GM12878 (cell line): ENCODE results near the gene KCNQ1. TPM values are rescaled to one million over a fixed set of nuclear protein-coding genes. Genes with fewer than 3 reads are reported as not detected.

Source experiments
- ATAC-seq: fragments of 200-7000 bp; cut with Tn5 transposase; 3 replicates; pipeline ENCODE4 v1.9.1; 2020; ENCODE audit warnings: mild to moderate bottlenecking, moderate library complexity
- BruUV-seq: library from RNA; stranded (reverse); fragments of 400-500 nt; replicated peaks from 2 replicates; lab custom pipeline; 2021; lab: Mats Ljungman, UMichigan
- CTCF ChIA-PET: fragments of 300-600 bp; sonication (Branson Sonifier 250); formaldehyde crosslinking; extraction: SDS; loops from one replicate; lab custom pipeline; 2021; ENCODE audit warnings: inconsistent platforms; lab: Yijun Ruan, JAX
- POLR2A ChIA-PET: fragments of 350-600 bp; formaldehyde crosslinking; extraction: SDS; loops from one replicate; lab custom pipeline; 2021; ENCODE audit warnings: inconsistent platforms; lab: Charles Lee
- RAD21 ChIA-PET: fragments of 300-600 bp; sonication (Branson Sonifier 250); formaldehyde crosslinking; loops from one replicate; lab custom pipeline; 2023; ENCODE audit warnings: antibody characterized with exemption; ENCODE audit not compliant: unreplicated experiment; lab: Charles Lee
- SMC1A ChIA-PET: fragments of 300-600 bp; sonication (Branson Sonifier 250); formaldehyde crosslinking; loops from one replicate; lab custom pipeline; 2023; ENCODE audit not compliant: unreplicated experiment, uncharacterized antibody; lab: Charles Lee
- DNase-seq: peaks from one replicate; pipeline ENCODE4 v3.0.0-alpha.2; 2011; ENCODE audit warnings: low read depth, low spot score
- FAIRE-seq: peaks from 3 replicates; lab custom pipeline; 2011; peaks lifted over from hg19 to GRCh38; lab: Jason Lieb, UNC
- H2AFZ ChIP-seq: 2 replicates; pipeline ENCODE4 v1.6.0; 2011; ENCODE audit warnings: low read depth, low read length, control low read depth; ENCODE audit not compliant: control insufficient read depth
- H3K27ac ChIP-seq: 2 replicates; pipeline ENCODE4 v1.5.1; 2011; ENCODE audit warnings: control low read depth; ENCODE audit not compliant: control insufficient read depth, insufficient read depth
- H3K27me3 ChIP-seq, 2 experiments: replicated peaks in 1 of 2; 2 replicates each; pipeline versions ENCODE4 v1.6.0 to v1.6.1; 2011; ENCODE audit warnings: low read length in 1 of 2; ENCODE audit not compliant: control insufficient read depth in 2 of 2, insufficient read depth in 2 of 2
- H3K36me3 ChIP-seq, 2 experiments: 2 replicates each; pipeline ENCODE4 v1.5.1; 2011; ENCODE audit warnings: low read length in 1 of 2; ENCODE audit not compliant: control insufficient read depth in 2 of 2, insufficient read depth in 2 of 2
- H3K4me1 ChIP-seq: 2 replicates; pipeline ENCODE4 v1.6.1; 2011; ENCODE audit warnings: mild to moderate bottlenecking, low read length, moderate library complexity, mixed read lengths; ENCODE audit not compliant: control insufficient read depth, insufficient read depth
- H3K4me2 ChIP-seq: 2 replicates; pipeline ENCODE4 v1.6.0; 2011; ENCODE audit warnings: control low read depth; ENCODE audit not compliant: control insufficient read depth, insufficient read depth
- H3K4me3 ChIP-seq: fragments of 200-600 bp; sonication (generic); 2 replicates; pipeline ENCODE4 v1.5.1; 2016
- H3K79me2 ChIP-seq: 2 replicates; pipeline ENCODE4 v1.6.0; 2011; ENCODE audit warnings: low read length; ENCODE audit not compliant: control insufficient read depth, insufficient read depth
- H3K9ac ChIP-seq: 2 replicates; pipeline ENCODE4 v1.8.0; 2011; ENCODE audit warnings: low read length, control low read depth, mixed read lengths; ENCODE audit not compliant: control insufficient read depth, insufficient read depth
- H3K9me3 ChIP-seq: replicated peaks from 3 replicates; pipeline ENCODE4 v1.5.1; 2011; ENCODE audit warnings: mild to moderate bottlenecking, low read length; ENCODE audit not compliant: control insufficient read depth, insufficient read depth
- H4K20me1 ChIP-seq: 2 replicates; pipeline ENCODE4 v1.6.0; 2011; ENCODE audit not compliant: control insufficient read depth, insufficient read depth
- BCLAF1 ChIP-seq: fragments of 450-650 bp; IDR thresholded peaks from 2 replicates; pipeline ENCODE4 v1.6.1; 2017; ENCODE audit warnings: antibody characterized with exemption, mild to moderate bottlenecking, moderate library complexity
- CREM ChIP-seq: IDR thresholded peaks from 2 replicates; pipeline ENCODE4 v1.6.1; 2014; ENCODE audit warnings: antibody characterized with exemption, low read depth
- CTCF ChIP-seq, 3 experiments: IDR thresholded peaks in 2 of 3; conservative IDR thresholded peaks in 1 of 3; 2 replicates each; pipeline ENCODE4 v1.5.1; 2011; ENCODE audit warnings: low read depth in 3 of 3, low read length in 3 of 3, mild to moderate bottlenecking in 3 of 3, control low read depth in 2 of 3, moderate library complexity in 2 of 3, inconsistent platforms in 1 of 3, mixed read lengths in 1 of 3; ENCODE audit not compliant: control insufficient read depth in 2 of 3, insufficient read depth in 1 of 3; ENCODE audit errors: extremely low read depth in 1 of 3
- WGBS: methylation state at CpG from one replicate; pipeline ENCODE4 v1.1.6; 2016; ENCODE audit warnings: low lambda C conversion rate; ENCODE audit not compliant: insufficient replicate concordance, insufficient coverage; ENCODE audit errors: missing lambda C conversion rate; 5-methylcytosine and 5-hydroxymethylcytosine counted together
- in situ Hi-C: fragments of 300-500 bp; cut with MboI; formaldehyde crosslinking; loops from 9 replicates; pipeline ENCODE4 v1.14.3; 2018; ENCODE audit warnings: mixed read lengths
- intact Hi-C: fragments of 100-400 bp; cut with micrococcal nuclease; formaldehyde crosslinking; loops from one replicate; pipeline ENCODE4 v1.14.2; 2022; ENCODE audit not compliant: unreplicated experiment
- polyA plus RNA-seq, 11 experiments: library from polyadenylated mRNA; depleted of rRNA in 4 of 11; unstranded in 6 of 11; stranded (reverse) in 5 of 11; fragments of >200 nt; fragmentation: Nextera tagmentation in 4 of 11; fragmentation: Illumina TruSeq in 1 of 11; extraction: Ambion mirVana in 4 of 11; extraction: Trizol in 1 of 11; gene quantifications; 1 replicate in 1 of 11; 2 replicates in 10 of 11; pipeline versions ENCODE4 v1.2.1 to v1.2.3, GENCODE V29; 2011 to 2016; ENCODE audit warnings: inconsistent platforms in 2 of 11, missing spikeins in 2 of 11, low read depth in 1 of 11
- total RNA-seq, 4 experiments: library from RNA; depleted of rRNA in 3 of 4; stranded (reverse); fragments of >200 nt in 3 of 4; fragmentation: Illumina TruSeq in 1 of 4; extraction: Trizol in 1 of 4; gene quantifications; 2 replicates each; pipeline versions ENCODE4 v1.2.1 to v1.2.3, GENCODE V29; 2013 to 2021

KCNQ1 gene
- total and polyA plus RNA-seq, 10 of the 15 experiments (the other 5 are each of a cell fraction or from before 2014, with no cell fraction given): 0.03 to 0.15 (median 0.12) TPM; not detected in 7

GRCh38 chr11:2467695-2468055, 22.9 kb downstream of the KCNQ1 start:
- H3K4me1 ChIP-seq: peaks cover 10% of the 10 kb centered on the region; the same call in 1 of the 2 replicates
- in situ Hi-C loops (loop anchor here (5.0 kb wide), 1 partner anchor 50 kb away; no protein-coding TSS in a partner anchor), intact Hi-C loops (loop anchor here (2.0 kb wide), 1 partner anchor 21 kb away; no protein-coding TSS in a partner anchor)
- H3K36me3 ChIP-seq: no peaks in the 10 kb centered on the region
- H3K27me3 ChIP-seq: no peaks in the 10 kb centered on the region; a peak in 1 of 4 replicates
- H3K4me2 ChIP-seq: no peak overlapping the region
- ATAC-seq: no peak
- RAD21 ChIA-PET: no interaction called here
- no peak for TF ChIP-seq BCLAF1
- TF ChIP-seq CTCF (IDR thresholded peaks at IDR 0.05 in 2 of 3, conservative IDR thresholded peaks at IDR 0.05 in 1 of 3; ENCODE audit: control insufficient read depth in 2 of 3, extremely low read depth in 1 of 3, insufficient read depth in 1 of 3, low read depth in 3 of 3, low read length in 3 of 3): no peak
- TF ChIP-seq CREM: no peak
- H3K4me3 ChIP-seq: no peak overlapping the region
- H3K9me3 ChIP-seq: no peaks in the 10 kb centered on the region
- H3K79me2 ChIP-seq: no peaks in the 10 kb centered on the region
- no peak for FAIRE-seq
- BruUV-seq: no TSS peak
- WGBS: 42% methylated on average over 7 of the region's 7 CpGs
- H3K27ac ChIP-seq: no peak overlapping the region
- H2AFZ ChIP-seq: no peak overlapping the region
- CTCF ChIA-PET: no interaction called here
- no peak for DNase-seq
- H3K9ac ChIP-seq: no peak overlapping the region
- no peaks in the 10 kb centered on the region for H4K20me1 ChIP-seq
- SMC1A ChIA-PET: no interaction called here
- POLR2A ChIA-PET: no interaction called here
